Liver (tissue), 9 donors: Measurements from ENCODE around the gene SLF1. TPM values are rescaled to one million over a fixed set of nuclear protein-coding genes. Genes with fewer than 3 reads are reported as not detected.
A peak's percentile ranks its signal among the peaks of the same experiment; 100 is the strongest.

Experiments
- DNase-seq: peaks from one replicate; pipeline ENCODE4 v3.0.0-alpha.2; 2017; ENCODE audit warnings: low spot score
- H3K27ac ChIP-seq, 2 donors: one replicate each; pipeline ENCODE4 v1.7.0; 2013; ENCODE audit warnings: inconsistent platforms in 2 of 2, low read length in 2 of 2, control low read depth in 1 of 2, low read depth in 1 of 2, mild to moderate bottlenecking in 1 of 2
- H3K27me3 ChIP-seq, 4 donors: one replicate each; pipeline versions ENCODE4 v1.6.1 to v1.7.0; 2013; ENCODE audit warnings: low read length in 3 of 4, inconsistent platforms in 1 of 4, mild to moderate bottlenecking in 1 of 4, moderate library complexity in 1 of 4; ENCODE audit not compliant: control insufficient read depth in 4 of 4, insufficient read depth in 4 of 4
- H3K36me3 ChIP-seq, 4 donors: one replicate each; pipeline versions ENCODE4 v1.6.1 to v1.7.0; 2013; ENCODE audit warnings: low read length in 3 of 4, mild to moderate bottlenecking in 3 of 4, low read depth in 1 of 4, moderate library complexity in 1 of 4; ENCODE audit not compliant: control insufficient read depth in 4 of 4, insufficient read depth in 3 of 4
- H3K4me1 ChIP-seq, 4 donors: one replicate each; pipeline versions ENCODE4 v1.6.1 to v1.7.0; 2013; ENCODE audit warnings: low read length in 3 of 4, mild to moderate bottlenecking in 3 of 4, moderate library complexity in 1 of 4; ENCODE audit not compliant: control insufficient read depth in 4 of 4, insufficient read depth in 4 of 4
- H3K4me3 ChIP-seq, 3 donors: one replicate each; pipeline versions ENCODE4 v1.6.1 to v1.7.0; 2013; ENCODE audit warnings: low read length in 3 of 3, control low read depth in 1 of 3, low read depth in 1 of 3, mild to moderate bottlenecking in 1 of 3
- H3K9ac ChIP-seq, 2 donors: one replicate each; pipeline ENCODE4 v1.7.0; 2013; ENCODE audit warnings: low read length in 2 of 2, mild to moderate bottlenecking in 2 of 2, moderate library complexity in 2 of 2, control low read depth in 1 of 2, low read depth in 1 of 2
- H3K9me3 ChIP-seq, 4 donors: one replicate each; pipeline versions ENCODE4 v1.6.1 to v1.7.0; 2013; ENCODE audit warnings: low read length in 3 of 4; ENCODE audit not compliant: control insufficient read depth in 4 of 4
- ATF3 ChIP-seq: IDR thresholded peaks from 2 replicates; pipeline ENCODE4 v1.6.1; 2016; ENCODE audit warnings: antibody characterized with exemption
- EGR1 ChIP-seq, 2 donors: IDR thresholded peaks; 2 replicates each; pipeline ENCODE4 v1.6.1; 2016 to 2018; ENCODE audit warnings: antibody characterized with exemption in 2 of 2, low read depth in 2 of 2
- FOXA2 ChIP-seq: IDR thresholded peaks from 2 replicates; pipeline ENCODE4 v1.6.1; 2016; ENCODE audit warnings: antibody characterized with exemption
- HNF4A ChIP-seq, 2 donors: conservative IDR thresholded peaks; 2 replicates each; pipeline ENCODE4 v1.6.1; 2016; ENCODE audit warnings: antibody characterized with exemption in 2 of 2, mild to moderate bottlenecking in 2 of 2
- HNF4G ChIP-seq: IDR thresholded peaks from 2 replicates; pipeline ENCODE4 v1.6.1; 2016; ENCODE audit warnings: antibody characterized with exemption
- JUND ChIP-seq, 2 donors: IDR thresholded peaks; 2 replicates each; pipeline ENCODE4 v1.6.1; 2016; ENCODE audit warnings: antibody characterized with exemption in 2 of 2
- NR2F2 ChIP-seq: IDR thresholded peaks from 2 replicates; pipeline ENCODE4 v1.6.1; 2016; ENCODE audit warnings: antibody characterized with exemption
- RAD21 ChIP-seq, 2 donors: IDR thresholded peaks; 2 replicates each; pipeline ENCODE4 v1.6.1; 2016; ENCODE audit warnings: antibody characterized with exemption in 2 of 2, mild to moderate bottlenecking in 2 of 2
- SP1 ChIP-seq: IDR thresholded peaks from 2 replicates; pipeline ENCODE4 v1.6.1; 2018; ENCODE audit warnings: antibody characterized with exemption, mild to moderate bottlenecking
- TAF1 ChIP-seq: conservative IDR thresholded peaks from 2 replicates; pipeline ENCODE4 v1.6.1; 2016; ENCODE audit warnings: antibody characterized with exemption, mild to moderate bottlenecking
- YY1 ChIP-seq: IDR thresholded peaks from 2 replicates; pipeline ENCODE4 v1.6.1; 2016; ENCODE audit warnings: antibody characterized with exemption, mild to moderate bottlenecking
- ZBTB33 ChIP-seq: IDR thresholded peaks from 2 replicates; pipeline ENCODE4 v1.6.1; 2016; ENCODE audit warnings: antibody characterized with exemption
- WGBS: extraction: QIAGEN DNeasy Blood & Tissue Kit; methylation state at CpG from one replicate; pipeline ENCODE4 v1.1.7; 2013; 5-methylcytosine and 5-hydroxymethylcytosine counted together
- polyA plus RNA-seq, 2 donors: library from polyadenylated mRNA; stranded (reverse) in 1 of 2; unstranded in 1 of 2; fragments of 200-250 nt in 1 of 2; fragments of >200 nt in 1 of 2; fragmentation: Nextera tagmentation in 1 of 2; extraction: Ambion mirVana in 1 of 2; gene quantifications; one replicate each; pipeline versions ENCODE4 v1.2.1 to v1.2.3, GENCODE V29; 2013 to 2015
- total RNA-seq, 2 donors: library from RNA; depleted of rRNA; stranded (reverse); fragments of >200 nt; gene quantifications; one replicate each; pipeline ENCODE4 v1.2.3, GENCODE V29; 2014
- TF ChIP-seq, protein P1 (sequence below): IDR thresholded peaks from 2 replicates; pipeline ENCODE4 v1.6.1; 2016; ENCODE audit warnings: antibody characterized with exemption
- TF ChIP-seq, protein P2 (sequence below): fragments of 150-350 bp; IDR thresholded peaks from 2 replicates; pipeline ENCODE4 v1.5.1; 2017; ENCODE audit warnings: improper control_type of control experiment, low read depth, low read length; ENCODE audit not compliant: missing input control
- TF ChIP-seq, protein P3 (sequence below): IDR thresholded peaks from 2 replicates; pipeline ENCODE4 v1.6.1; 2016; ENCODE audit warnings: antibody characterized with exemption, mild to moderate bottlenecking
- donor health status: healthy.
- donor health status: healthy.
- donor health status: healthy.
- donor health status: healthy.
- donor health status: healthy.

Gene SLF1
- total and polyA plus RNA-seq, 4 donors = 0.63 to 6.3 (median 2.6) TPM

GRCh38 chr5:94615862-94616261 is 2.6 kb upstream of the SLF1 start:
- DNase-seq = no peak
- H3K4me1 ChIP-seq = peaks cover 5 to 42% (median 23%) of the 10 kb centered on the region in 4 donors
- H3K4me3 ChIP-seq = no peak overlapping the region
- 97% methylated on average over 3 of the region's 3 CpGs for WGBS
- TF ChIP-seq HNF4A (conservative IDR thresholded peaks at IDR 0.05) = no peak
- TF ChIP-seq, protein P1, sequence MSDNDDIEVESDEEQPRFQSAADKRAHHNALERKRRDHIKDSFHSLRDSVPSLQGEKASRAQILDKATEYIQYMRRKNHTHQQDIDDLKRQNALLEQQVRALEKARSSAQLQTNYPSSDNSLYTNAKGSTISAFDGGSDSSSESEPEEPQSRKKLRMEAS = no peak
- no peak for TF ChIP-seq RAD21 (IDR thresholded peaks at IDR 0.05)
- no peak for TF ChIP-seq TAF1
- no peak for TF ChIP-seq FOXA2
- TF ChIP-seq HNF4G = no peak
- TF ChIP-seq YY1 = no peak
- TF ChIP-seq, protein P2, sequence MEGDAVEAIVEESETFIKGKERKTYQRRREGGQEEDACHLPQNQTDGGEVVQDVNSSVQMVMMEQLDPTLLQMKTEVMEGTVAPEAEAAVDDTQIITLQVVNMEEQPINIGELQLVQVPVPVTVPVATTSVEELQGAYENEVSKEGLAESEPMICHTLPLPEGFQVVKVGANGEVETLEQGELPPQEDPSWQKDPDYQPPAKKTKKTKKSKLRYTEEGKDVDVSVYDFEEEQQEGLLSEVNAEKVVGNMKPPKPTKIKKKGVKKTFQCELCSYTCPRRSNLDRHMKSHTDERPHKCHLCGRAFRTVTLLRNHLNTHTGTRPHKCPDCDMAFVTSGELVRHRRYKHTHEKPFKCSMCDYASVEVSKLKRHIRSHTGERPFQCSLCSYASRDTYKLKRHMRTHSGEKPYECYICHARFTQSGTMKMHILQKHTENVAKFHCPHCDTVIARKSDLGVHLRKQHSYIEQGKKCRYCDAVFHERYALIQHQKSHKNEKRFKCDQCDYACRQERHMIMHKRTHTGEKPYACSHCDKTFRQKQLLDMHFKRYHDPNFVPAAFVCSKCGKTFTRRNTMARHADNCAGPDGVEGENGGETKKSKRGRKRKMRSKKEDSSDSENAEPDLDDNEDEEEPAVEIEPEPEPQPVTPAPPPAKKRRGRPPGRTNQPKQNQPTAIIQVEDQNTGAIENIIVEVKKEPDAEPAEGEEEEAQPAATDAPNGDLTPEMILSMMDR = no peak
- no peaks in the 10 kb centered on the region for H3K36me3 ChIP-seq
- H3K9me3 ChIP-seq = no peaks in the 10 kb centered on the region
- H3K27me3 ChIP-seq = no peaks in the 10 kb centered on the region
- H3K27ac ChIP-seq = no peak overlapping the region
- H3K9ac ChIP-seq = no peak overlapping the region

DNA sequence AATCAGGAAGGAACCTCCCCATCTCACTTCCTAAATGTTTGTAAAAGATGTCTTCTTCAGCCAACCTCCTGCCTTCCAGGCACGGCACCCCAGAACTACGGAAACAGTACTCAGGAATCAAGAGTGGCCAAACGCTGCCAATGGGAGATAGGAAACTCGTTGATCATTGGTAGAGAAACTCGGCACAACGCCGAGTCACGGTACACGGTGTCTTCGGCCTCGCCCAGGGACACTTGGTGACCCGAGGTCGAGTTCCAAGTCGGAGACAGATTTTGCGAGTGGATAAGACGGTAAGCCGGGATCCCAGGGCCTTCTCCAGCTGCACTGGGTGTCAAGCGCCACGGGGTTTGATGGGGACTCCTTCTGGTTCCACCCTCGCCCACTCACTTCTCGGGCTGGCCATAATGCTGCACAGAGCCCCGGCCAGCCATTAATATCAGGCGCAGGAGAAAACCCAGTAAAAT is 408 bp upstream of the SLF1 start:
- under 1% methylated on average over 23 of the region's 23 CpGs for WGBS
- peak overlapping the region; percentile 72 to 81 for H3K9ac ChIP-seq
- peak in 1 of 2 donors; percentile 22 for TF ChIP-seq HNF4A (conservative IDR thresholded peaks at IDR 0.05)
- TF ChIP-seq ATF3 = no peak
- peak; percentile 62 for TF ChIP-seq YY1
- H3K9me3 ChIP-seq = no peaks in the 10 kb centered on the region
- H3K36me3 ChIP-seq = no peaks in the 10 kb centered on the region
- peak; percentile 74 for DNase-seq
- peaks cover 5 to 51% (median 25%) of the 10 kb centered on the region in 4 donors for H3K4me1 ChIP-seq
- H3K27me3 ChIP-seq = no peaks in the 10 kb centered on the region
- peak overlapping the region; percentile 75 to 97 (median 94) for H3K4me3 ChIP-seq
- H3K27ac ChIP-seq = peak overlapping the region; percentile 73 to 77

- no peaks in the 10 kb centered on the region for H3K27me3 ChIP-seq
- WGBS = 95% methylated on average over 5 of the region's 5 CpGs
- DNase-seq = no peak
- TF ChIP-seq NR2F2 = no peak
- TF ChIP-seq HNF4G = no peak
- no peak for TF ChIP-seq SP1
- TF ChIP-seq, protein P3, sequence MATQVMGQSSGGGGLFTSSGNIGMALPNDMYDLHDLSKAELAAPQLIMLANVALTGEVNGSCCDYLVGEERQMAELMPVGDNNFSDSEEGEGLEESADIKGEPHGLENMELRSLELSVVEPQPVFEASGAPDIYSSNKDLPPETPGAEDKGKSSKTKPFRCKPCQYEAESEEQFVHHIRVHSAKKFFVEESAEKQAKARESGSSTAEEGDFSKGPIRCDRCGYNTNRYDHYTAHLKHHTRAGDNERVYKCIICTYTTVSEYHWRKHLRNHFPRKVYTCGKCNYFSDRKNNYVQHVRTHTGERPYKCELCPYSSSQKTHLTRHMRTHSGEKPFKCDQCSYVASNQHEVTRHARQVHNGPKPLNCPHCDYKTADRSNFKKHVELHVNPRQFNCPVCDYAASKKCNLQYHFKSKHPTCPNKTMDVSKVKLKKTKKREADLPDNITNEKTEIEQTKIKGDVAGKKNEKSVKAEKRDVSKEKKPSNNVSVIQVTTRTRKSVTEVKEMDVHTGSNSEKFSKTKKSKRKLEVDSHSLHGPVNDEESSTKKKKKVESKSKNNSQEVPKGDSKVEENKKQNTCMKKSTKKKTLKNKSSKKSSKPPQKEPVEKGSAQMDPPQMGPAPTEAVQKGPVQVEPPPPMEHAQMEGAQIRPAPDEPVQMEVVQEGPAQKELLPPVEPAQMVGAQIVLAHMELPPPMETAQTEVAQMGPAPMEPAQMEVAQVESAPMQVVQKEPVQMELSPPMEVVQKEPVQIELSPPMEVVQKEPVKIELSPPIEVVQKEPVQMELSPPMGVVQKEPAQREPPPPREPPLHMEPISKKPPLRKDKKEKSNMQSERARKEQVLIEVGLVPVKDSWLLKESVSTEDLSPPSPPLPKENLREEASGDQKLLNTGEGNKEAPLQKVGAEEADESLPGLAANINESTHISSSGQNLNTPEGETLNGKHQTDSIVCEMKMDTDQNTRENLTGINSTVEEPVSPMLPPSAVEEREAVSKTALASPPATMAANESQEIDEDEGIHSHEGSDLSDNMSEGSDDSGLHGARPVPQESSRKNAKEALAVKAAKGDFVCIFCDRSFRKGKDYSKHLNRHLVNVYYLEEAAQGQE = no peak
- no peak for TF ChIP-seq JUND (IDR thresholded peaks at IDR 0.05)
- no peak for TF ChIP-seq ATF3
- TF ChIP-seq HNF4A (conservative IDR thresholded peaks at IDR 0.05) = no peak
- TF ChIP-seq TAF1 = no peak
- TF ChIP-seq, protein P2 = no peak
- TF ChIP-seq FOXA2 = no peak
- TF ChIP-seq ZBTB33 = no peak
- TF ChIP-seq RAD21 (IDR thresholded peaks at IDR 0.05) = no peak
- TF ChIP-seq YY1 = no peak
- no peak for TF ChIP-seq EGR1 (IDR thresholded peaks at IDR 0.05; ENCODE audit: low read depth in 2 of 2)
- TF ChIP-seq, protein P1 = no peak
- peaks cover 5 to 54% (median 23%) of the 10 kb centered on the region in 4 donors for H3K4me1 ChIP-seq
- H3K9ac ChIP-seq = no peak overlapping the region
- no peak overlapping the region for H3K4me3 ChIP-seq
- no peaks in the 10 kb centered on the region for H3K9me3 ChIP-seq
- H3K27ac ChIP-seq = no peak overlapping the region
- no peaks in the 10 kb centered on the region for H3K36me3 ChIP-seq
Observed at GRCh38 chr5:94620256-94620655, 1.8 kb downstream of the SLF1 start.
